ENCODE measurements around the gene RAB27B.

Gene RAB27B

GRCh38 chr18:54906331-54907185 lies 78.3 kb downstream of the RAB27B start:
- no peak for DNase-seq

- DNase-seq = no peak
Measured at GRCh38 chr18:54909538-54909937, 81.3 kb downstream of the RAB27B start.

DNA sequence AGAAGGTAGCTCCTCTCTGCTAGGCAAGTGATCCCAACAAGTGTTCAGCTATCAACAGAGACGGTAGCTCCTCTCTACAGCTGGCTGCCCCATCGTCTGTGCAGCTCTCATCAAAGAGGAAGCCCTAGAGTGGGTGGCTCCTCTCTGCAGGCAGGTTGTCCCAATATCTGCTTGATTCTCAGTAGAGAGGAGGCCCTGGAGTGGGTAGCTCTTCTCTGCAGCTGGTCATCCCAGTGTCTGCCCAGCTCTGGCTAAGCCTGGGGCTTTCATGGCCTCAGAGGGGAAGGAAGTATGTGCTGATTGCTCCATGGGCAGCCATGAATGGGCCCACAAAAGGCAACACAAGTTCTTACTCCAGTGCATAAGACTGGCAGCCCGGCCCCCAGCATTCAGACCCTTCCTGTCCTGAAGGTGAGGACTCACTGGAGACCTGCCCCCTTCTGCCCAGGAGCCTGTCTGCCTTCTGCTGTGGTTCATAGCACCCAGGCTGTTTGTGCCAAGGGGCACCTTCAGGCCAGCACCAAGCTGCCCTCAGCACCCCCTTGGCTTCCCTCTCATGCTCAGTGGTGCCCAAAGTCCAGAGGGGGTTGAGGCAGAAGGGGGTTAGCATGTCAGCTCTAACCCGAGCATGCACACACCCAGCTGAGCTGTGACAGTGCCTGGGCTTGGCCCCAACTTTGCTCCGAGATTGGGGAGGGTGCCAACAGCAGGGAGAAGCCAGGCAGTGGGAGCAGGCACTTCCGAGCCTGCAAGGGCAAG lies 82.1 kb downstream of the RAB27B start:
- no peak for DNase-seq

GRCh38 chr18:54911551-54911950 lies 83.3 kb downstream of the RAB27B start:
- no peak for DNase-seq

GRCh38 chr18:54914816-54915215 lies 86.5 kb downstream of the RAB27B start:
- no peak for DNase-seq

DNA sequence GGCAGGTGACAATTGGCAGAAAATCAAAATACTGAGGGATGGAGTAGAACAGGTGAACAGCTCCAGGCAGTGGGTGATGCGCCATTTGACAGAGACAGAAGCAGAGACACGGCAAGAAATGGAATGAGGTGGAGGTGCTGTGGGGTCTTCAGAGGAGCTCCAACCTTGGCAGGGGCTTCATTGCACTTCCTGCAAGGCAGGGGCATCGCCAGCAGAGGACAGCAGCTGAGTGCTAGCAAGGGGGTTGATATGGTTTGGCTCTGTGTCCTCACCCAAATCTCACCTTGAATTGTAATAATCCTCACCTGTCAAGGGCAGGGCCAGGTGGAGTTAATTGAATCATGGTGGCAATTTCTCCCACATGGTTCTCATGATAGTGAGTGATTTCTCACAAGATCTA lies 88.2 kb downstream of the RAB27B start:
- no peak for DNase-seq

- no peak for DNase-seq
Measured at GRCh38 chr18:54918060-54918459, 89.8 kb downstream of the RAB27B start.

- DNase-seq = no peak
Measured at GRCh38 chr18:54919412-54919811, 91.1 kb downstream of the RAB27B start.

GRCh38 chr18:54923339-54923956 lies 95.2 kb downstream of the RAB27B start:
- no peak for DNase-seq

- no peak for DNase-seq
Measured at GRCh38 chr18:54924948-54925347, 96.7 kb downstream of the RAB27B start.

GRCh38 chr18:54926593-54927325 lies 98.5 kb downstream of the RAB27B start:
- no peak for DNase-seq

DNA sequence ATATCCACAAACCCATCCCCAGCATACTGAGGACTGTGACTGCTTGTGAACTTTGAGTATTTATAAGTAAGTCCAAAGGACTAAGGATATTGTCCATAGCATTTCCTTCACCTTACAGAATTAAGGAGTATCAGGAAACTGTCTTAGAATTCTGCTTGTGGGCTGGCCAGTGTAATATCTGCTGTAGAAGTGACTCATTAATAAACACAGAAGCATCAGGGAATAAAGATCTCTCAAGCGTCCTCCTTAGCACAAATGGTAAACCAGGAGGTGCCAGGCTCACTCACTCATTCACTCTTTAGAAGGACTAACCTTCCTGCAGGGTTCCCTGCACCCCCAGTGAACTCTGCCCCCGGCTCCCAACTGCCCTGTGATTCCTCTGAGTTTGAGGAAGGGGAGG lies 100.0 kb downstream of the RAB27B start:
- DNase-seq = no peak

DNA sequence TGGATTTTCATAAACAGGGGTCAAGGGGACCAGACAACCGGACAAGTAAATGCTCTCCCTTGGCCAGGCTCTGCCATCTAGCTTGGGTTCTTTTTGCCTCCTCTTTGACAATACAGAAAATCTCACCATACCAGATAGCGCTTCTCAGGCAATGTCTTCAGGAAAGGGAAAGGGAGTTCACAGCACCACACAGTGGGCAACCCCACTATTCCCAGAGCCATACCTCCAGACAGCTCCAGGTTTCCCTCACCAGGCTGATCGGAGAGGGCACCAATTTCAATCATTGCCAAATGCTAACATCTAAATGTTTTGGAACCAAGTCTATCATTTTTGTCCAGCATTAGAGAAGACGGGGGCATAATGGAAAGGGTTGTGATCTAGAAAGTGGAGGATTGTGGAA lies 102.9 kb downstream of the RAB27B start:
- DNase-seq = no peak

- no peak for DNase-seq
Measured at GRCh38 chr18:54932472-54932871, 104.2 kb downstream of the RAB27B start.

- DNase-seq = no peak
Measured at GRCh38 chr18:54938506-54938905, 110.2 kb downstream of the RAB27B start.

DNA sequence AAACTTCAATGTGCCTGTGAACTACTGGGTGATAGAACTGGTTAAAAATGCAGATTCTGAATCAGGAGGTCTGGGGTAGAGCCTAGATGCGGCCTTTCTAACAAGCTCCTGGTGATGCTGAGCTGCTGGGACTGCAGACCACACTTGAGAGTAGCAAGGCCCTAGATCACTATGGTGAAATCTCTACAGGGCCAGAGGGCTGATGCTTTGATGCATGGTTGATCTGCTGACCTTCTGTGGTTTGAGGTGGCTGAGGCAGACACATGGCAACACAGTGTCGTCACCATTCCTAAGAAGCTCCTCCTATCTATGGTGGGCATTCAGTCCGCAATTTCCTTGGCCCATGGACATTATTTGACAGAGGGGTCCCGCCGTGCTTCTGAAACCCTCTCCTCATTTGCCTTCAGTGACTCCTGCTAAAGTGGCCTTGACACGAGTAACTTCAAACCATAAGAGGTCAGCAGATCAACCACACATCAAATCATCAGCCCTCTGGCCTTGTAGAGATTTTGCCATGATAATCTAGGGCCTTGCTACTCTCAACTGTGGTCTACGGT lies 111.2 kb downstream of the RAB27B start:
- DNase-seq = no peak

GRCh38 chr18:54942144-54942543 lies 113.9 kb downstream of the RAB27B start:
- no peak for DNase-seq

DNA sequence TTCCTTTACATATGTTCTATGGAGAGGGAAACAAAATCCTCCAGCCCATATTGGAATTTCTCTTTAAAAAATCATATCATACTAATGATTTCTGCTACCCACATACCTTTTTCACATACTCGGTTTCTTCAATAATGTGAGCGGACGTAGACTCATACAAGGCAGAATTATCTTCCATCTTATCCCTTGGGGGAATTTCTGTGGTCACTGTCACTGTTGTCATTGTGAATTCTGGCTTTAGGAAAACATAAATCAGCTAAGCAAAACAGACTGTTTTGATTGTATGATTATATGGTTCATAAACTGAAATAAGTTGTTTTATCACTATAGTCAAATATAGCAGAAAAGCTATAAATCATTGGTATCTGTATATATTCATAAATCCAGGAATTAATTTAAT lies 114.3 kb downstream of the RAB27B start:
- no peak for DNase-seq
